DMS 273 (cell line): ENCODE results near the gene ANXA2.
A peak's percentile ranks its signal among the peaks of the same experiment; 100 is the strongest.
"Not testable (repeated sequence)": the region's sequence is repeated elsewhere in the genome, so short reads cannot be mapped to it uniquely, and the experiment has no call there.

ENCODE experiments used
- DNase-seq: peaks from one replicate; lab custom pipeline; 2025; ENCODE audit not compliant: unreplicated experiment; lab: John Stamatoyannopoulos, UW

Gene ANXA2

DNA sequence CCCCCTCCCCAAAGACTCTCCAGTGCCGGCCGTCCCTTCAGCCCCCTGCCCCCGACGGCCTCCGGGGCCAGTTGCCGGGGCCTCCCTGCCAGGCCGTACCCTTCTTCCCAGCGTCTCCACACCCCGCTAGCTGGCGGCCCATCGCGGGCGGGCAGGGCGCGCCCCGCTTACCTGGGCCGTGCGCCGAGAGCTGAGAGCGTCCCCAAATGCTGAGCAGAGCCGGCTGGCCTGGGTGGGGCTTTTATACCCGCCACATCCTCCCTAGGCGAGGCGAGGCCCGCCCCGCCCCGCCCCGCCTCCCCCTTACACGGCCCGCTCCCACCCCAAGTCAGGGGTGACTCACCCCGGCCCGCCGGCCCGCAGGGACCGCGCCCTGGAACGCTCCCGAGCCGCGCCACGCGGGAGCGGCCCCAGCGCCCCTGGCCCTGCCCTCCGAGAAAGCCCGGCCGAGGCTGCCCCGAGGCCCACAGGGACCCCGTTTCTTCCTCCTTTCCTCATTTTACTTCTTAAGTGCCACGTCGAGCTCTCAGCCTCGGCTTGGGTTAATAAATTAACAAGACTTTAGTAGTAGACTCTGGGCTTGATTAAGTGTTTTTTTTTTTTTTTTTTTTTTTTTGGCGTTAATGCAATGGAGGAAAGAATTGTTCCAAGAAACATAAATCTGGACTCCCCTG is at the start of gene ANXA2:
Gene ANXA2 (minus strand): TSS at position 215 of the 674 bp plus-strand sequence. CDS start 11,911 bp downstream, outside the sequence.
- DNase-seq, result peak; percentile 87

DNA sequence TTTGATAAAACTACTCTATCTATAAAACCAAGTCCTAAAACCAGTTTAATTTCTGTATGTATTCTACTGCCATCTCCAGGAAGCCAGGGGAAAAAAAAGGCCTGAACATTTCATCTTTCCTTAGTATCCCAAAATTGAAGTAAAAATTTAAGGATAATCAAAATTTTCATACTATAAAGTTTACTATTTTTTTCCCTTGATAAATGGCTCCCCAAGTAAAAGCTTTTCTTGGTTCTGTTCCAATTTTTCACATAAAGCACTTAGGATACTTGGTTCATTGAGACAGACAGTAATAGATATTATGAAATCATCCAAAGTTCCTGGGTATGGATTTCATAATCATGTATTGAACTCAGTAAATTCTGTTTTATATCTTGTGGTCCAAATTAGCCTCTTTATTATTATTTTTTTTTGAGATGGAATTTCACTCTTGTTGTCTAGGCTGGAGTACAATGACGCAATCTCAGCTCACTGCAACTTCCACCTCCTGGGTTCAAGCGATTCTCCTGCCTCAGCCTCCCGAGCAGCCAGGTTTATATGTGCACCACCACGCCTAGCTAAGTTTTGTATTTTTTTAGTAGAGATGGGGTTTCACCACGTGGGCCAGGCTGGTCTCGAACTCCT is 46.6 kb upstream of the ANXA2 start:
- DNase-seq, result peak; percentile 9

GRCh38 chr15:60442763-60443162 is 45.0 kb upstream of the ANXA2 start:
- no peak for DNase-seq

DNA sequence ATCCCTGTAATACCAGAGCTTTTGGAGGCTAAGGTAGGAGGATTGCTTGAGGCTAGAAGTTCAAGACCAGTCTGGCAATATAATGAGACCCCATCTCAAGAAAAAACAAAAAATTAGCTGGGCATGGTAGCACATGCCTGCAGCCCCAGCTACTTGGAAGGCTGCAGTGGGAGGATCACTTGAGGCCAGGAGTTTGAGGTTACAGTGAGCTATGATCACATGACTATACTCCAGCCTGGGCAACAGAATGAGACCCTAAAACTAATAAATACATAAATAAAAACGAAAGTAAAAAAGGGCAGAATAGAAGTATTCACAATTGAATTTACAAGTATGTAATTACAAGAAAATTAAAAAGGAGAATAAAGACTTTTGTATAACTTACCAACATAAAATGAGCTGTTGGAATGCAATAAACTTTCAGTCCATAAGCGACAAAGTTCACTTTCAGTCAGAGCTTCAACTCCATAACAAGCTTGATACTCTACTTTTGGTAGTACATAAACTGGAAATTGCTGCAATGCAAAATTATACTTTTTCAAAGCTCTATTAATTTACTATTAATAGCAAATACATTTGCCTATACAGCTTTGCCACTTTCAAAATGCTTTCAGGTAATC is 44.4 kb upstream of the ANXA2 start:
- no peak for DNase-seq

- no peak for DNase-seq
Observed at GRCh38 chr15:60441331-60441730, 43.5 kb upstream of the ANXA2 start.

GRCh38 chr15:60438646-60439045 is 40.9 kb upstream of the ANXA2 start:
- DNase-seq, result no peak

DNA sequence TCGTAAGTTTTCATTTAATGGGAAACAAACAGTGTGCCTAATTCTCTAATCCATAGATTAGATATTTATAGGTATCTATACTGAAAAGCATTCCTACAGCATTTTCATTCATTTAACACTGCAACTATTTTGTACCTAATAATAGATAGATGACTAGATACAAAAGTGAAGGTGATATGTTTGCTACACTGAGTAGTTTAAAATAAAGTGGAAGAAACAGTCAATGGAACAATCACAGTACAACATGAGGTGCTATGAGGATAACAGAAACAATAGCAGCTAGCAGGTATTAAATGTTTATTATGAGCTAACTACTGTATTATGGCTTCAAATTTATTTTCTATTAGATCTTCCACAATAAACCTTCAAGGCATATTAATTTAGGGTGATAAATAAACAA is 31.1 kb upstream of the ANXA2 start:
- no peak for DNase-seq

DNA sequence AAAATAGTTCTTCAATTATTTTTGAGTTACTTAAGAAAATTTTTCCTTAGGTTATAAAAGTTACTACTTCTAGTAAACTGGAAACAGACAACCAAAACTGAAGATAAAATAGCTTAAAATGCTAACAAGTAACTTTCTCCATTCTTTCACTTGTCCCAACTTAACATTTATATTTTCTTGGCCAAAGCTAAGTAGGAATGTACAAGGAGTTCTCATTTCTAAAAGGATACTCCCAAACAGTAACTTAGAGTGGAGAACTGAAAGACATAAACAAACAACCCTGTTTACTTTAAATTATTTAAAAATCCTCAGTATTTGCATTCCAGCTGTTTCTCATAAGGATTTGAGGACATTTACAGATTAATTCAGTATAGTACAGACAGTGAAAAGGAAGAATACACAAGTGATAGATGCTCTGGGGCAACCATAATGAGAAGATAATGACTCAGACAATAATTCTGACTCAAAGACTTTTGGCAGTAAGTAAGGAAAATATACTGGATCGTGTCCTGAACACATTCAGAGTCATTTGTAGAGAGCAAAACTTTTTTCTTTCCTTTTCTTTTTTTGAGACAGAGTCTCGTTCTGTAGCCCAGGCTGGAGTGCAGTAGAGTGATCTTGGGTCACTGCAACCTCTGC is 29.2 kb upstream of the ANXA2 start:
- no peak for DNase-seq

GRCh38 chr15:60425461-60425860 is 27.7 kb upstream of the ANXA2 start:
- DNase-seq, result no peak

- DNase-seq, result no peak
Observed at GRCh38 chr15:60424006-60424405, 26.2 kb upstream of the ANXA2 start.

DNA sequence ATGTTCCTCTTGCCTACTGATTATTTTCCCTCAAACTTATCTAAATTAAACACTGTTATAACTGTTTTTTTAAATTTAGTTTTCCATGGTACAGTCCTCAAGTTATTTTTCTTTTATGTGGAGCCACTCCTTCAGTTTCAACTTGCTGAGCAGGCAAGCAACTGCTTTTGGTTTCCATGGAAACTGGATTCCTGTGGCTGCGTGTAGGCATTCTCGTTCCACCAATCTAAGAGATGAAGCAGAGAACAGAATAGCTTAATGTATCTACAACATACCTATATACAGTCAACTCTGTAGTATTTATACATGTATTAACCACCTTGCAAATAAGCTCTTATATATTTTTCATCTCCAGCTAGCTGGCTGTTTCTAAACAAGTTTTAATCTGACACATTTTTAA is 25.8 kb upstream of the ANXA2 start:
- peak; percentile 60 for DNase-seq

DNA sequence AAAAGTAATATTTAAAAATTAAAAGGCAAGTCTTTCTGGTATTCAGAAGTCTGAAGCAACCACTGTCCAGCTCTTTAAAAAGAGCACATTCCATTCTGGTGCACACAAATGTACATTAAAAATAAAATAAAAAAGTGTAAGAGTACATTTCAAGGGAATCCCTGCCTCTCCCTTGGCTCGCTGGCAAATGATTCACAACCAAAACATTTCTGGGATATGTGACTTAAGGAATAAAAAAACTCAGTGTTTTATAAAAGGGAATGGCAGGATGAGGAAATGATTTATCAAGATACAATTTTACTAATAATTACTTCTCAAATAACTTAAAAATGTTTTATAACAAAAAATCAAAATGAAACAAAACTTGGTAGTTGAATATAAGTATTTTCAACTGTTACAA is 23.8 kb upstream of the ANXA2 start:
- no peak for DNase-seq

- no peak for DNase-seq
Observed at GRCh38 chr15:60420203-60420716, 22.5 kb upstream of the ANXA2 start.

DNA sequence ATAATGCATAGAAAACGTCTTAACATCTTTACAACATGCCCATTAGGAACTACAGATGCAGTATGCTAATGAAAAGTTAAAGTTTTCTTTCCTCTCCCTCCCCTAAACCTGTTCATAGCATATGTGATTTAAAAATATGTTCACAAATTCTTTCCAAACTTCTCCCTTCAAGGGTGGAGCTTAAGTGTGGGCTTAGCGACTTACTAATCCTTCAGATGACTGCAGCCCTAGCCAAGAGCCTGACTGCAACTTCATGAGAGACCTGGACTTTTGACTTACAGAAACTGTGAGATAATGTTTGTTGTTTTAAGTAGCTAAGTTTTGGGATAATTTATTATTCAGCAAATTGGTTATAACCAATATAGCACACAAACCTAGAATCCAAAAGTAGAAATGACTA is 22.0 kb upstream of the ANXA2 start:
- DNase-seq, result peak; percentile 16

DNA sequence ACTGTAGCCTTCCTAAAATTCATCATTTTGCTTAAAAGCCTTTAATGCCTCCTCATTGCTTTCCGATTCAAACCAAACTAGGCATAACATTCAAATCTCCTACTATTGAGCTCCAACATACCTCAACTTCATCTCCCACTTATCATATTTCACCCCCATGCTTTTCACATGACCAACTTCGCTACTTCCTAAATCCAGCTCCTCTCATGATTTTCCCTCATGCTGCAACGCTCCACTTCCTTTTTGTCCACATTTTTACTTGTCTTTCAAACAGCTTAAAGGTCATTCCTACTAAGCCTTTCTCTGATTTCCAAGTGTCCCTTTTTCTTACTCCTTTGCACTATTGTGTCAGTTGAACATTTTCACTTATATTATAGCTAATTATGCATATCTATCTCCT is 20.3 kb upstream of the ANXA2 start:
- no peak for DNase-seq

GRCh38 chr15:60417112-60417511 is 19.3 kb upstream of the ANXA2 start:
- no peak for DNase-seq

DNA sequence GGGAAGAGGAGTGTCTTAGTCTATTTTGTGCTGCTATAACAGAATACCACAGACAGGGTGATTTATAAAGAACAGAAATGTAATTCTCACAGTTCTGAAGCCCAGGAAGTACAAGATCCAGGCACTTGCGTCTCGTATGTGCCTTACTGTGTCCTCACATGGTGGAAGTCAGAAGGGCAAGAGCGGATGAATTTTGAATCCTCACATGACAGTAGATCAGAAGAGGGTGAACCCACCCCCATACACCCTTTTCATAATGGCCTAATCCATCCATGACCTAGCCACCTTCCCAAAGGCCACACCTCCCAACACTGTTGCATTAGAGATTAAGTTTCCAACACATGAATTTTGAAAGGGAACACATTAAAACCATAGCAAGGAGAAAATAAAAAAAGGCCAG is 18.7 kb upstream of the ANXA2 start:
- DNase-seq, result peak; percentile 3

DNA sequence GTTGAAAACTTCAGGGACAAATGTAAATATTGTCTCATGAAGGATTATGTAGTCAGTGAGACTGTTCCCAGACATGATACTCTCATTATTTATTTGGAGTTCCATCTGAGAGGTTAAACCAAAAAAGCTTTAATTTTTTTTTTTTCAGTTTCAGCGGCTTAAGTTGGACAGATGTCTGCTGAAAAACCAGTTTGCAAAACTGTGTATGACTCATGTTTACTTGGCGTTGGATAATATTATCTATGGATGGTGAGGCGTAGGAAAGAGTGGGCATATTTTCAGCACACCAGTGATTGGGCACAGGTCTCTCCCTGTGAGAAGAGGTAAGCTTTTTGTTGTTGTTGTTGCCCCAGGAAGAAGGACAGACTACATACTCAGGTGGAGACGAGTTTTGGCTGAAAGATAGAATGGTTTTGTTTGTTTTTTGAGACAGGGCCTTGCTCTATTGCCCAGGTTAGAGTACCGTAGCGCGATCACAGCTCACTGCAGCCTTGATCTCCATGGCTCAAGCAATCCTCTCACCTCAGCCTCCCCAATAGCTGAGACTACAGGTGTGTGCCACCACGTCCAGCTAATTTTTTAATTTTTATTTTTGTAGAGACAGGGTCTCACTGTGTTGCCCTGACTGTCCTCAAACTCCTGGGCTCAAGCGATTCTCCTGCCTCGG is 16.4 kb upstream of the ANXA2 start:
- peak; percentile 56 for DNase-seq

GRCh38 chr15:60413231-60413824 is 15.5 kb upstream of the ANXA2 start:
- peak; percentile 34 for DNase-seq

DNA sequence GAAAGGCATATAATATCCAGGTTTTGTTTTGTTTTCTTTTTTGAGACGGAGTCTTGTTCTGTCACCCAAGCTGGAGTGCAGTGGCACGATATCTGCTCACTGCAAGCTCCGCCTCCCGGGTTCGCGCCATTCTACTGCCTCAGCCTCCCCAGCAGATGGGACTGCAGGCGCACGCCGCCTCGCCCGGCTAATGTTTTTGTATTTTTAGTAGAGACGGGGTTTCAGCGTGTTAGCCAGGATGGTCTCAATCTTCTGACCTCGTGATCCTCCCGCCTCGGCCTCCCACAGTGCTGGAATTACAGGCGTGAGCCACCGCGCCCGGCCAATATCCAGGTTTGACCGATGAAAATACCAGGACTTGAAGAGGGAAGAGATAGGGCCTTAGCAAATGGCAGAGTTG is 15.0 kb upstream of the ANXA2 start:
- not testable (repeated sequence) for DNase-seq
